Glutamatergic neuron (in vitro differentiated cells): Measurements from ENCODE around the gene PRR33. TPM values are rescaled to one million over a fixed set of nuclear protein-coding genes. Genes with fewer than 3 reads are reported as not detected.

Experiments
- DNase-seq: peaks from one replicate; pipeline ENCODE4 v3.0.0; 2022
- H3K27ac Mint-ChIP-seq: one replicate; pipeline ENCODE4 v1.8.0; 2020; ENCODE audit warnings: mild to moderate bottlenecking, mixed read lengths, inconsistent platforms; ENCODE audit not compliant: unreplicated experiment
- H3K27me3 Mint-ChIP-seq: one replicate; pipeline ENCODE4 v1.8.0; 2020; ENCODE audit warnings: mild to moderate bottlenecking, moderate library complexity, mixed read lengths, inconsistent platforms; ENCODE audit not compliant: unreplicated experiment
- H3K36me3 Mint-ChIP-seq: one replicate; pipeline ENCODE4 v1.8.0; 2020; ENCODE audit warnings: mild to moderate bottlenecking, mixed read lengths, inconsistent platforms; ENCODE audit not compliant: unreplicated experiment
- H3K4me1 Mint-ChIP-seq: one replicate; pipeline ENCODE4 v1.8.0; 2020; ENCODE audit warnings: mild to moderate bottlenecking, low read depth, mixed read lengths, inconsistent platforms; ENCODE audit not compliant: unreplicated experiment
- H3K4me3 Mint-ChIP-seq: one replicate; pipeline ENCODE4 v1.8.0; 2020; ENCODE audit warnings: mild to moderate bottlenecking, mixed read lengths, inconsistent platforms; ENCODE audit not compliant: unreplicated experiment
- H3K9me3 Mint-ChIP-seq: one replicate; pipeline ENCODE4 v1.8.0; 2020; ENCODE audit warnings: mild to moderate bottlenecking, moderate library complexity, mixed read lengths, inconsistent platforms; ENCODE audit not compliant: unreplicated experiment
- CTCF ChIP-seq: fragments of 200-600 bp; sonication (generic); IDR thresholded peaks from one replicate; pipeline ENCODE4 v1.5.0; 2021; ENCODE audit not compliant: partially characterized antibody, unreplicated experiment
- total RNA-seq: library from RNA; stranded (reverse); fragmentation: NEBNext Ultra II Directional; extraction: Animal tissue kit (Norgen Biotek cat#: 25700); gene quantifications from one replicate; pipeline ENCODE4 v1.2.1, GENCODE V29; 2021; ENCODE audit not compliant: unreplicated experiment

Gene PRR33
- total RNA-seq, 1 donor from 2014 or later: not detected

GRCh38 chr11:1933416-1934334, 42.0 kb upstream of the PRR33 start:
- Mint-ChIP-seq H3K9me3 (no peaks in the 10 kb centered on the region), H3K4me3 (no peak overlapping the region), H3K36me3 (no peaks in the 10 kb centered on the region), H3K27me3 (peaks cover 2% of the 10 kb centered on the region), H3K27ac (no peak overlapping the region), H3K4me1 (peaks cover 4% of the 10 kb centered on the region)
- peak; percentile 7 for DNase-seq
- TF ChIP-seq CTCF: no peak

- H3K4me1 Mint-ChIP-seq: peaks cover 4% of the 10 kb centered on the region
- no peaks in the 10 kb centered on the region for H3K9me3 Mint-ChIP-seq
- no peak for TF ChIP-seq CTCF
- DNase-seq: no peak
- H3K27me3 Mint-ChIP-seq: peaks cover 2% of the 10 kb centered on the region
- H3K4me3 Mint-ChIP-seq: no peak overlapping the region
- no peak overlapping the region for H3K27ac Mint-ChIP-seq
- H3K36me3 Mint-ChIP-seq: no peaks in the 10 kb centered on the region
These were observed 41.0 kb upstream of the PRR33 start for GRCh38 chr11:1932681-1933080.

GRCh38 chr11:1932105-1932480, 40.4 kb upstream of the PRR33 start:
- H3K27me3 Mint-ChIP-seq: peaks cover 2% of the 10 kb centered on the region
- no peak overlapping the region for H3K27ac Mint-ChIP-seq
- no peak overlapping the region for H3K4me3 Mint-ChIP-seq
- no peaks in the 10 kb centered on the region for H3K36me3 Mint-ChIP-seq
- peak; percentile 12 for DNase-seq
- TF ChIP-seq CTCF: no peak
- peaks cover 4% of the 10 kb centered on the region for H3K4me1 Mint-ChIP-seq
- no peaks in the 10 kb centered on the region for H3K9me3 Mint-ChIP-seq

GRCh38 chr11:1931341-1932104, 39.8 kb upstream of the PRR33 start:
- peaks cover 4% of the 10 kb centered on the region for H3K4me1 Mint-ChIP-seq
- no peak overlapping the region for H3K27ac Mint-ChIP-seq
- H3K36me3 Mint-ChIP-seq: no peaks in the 10 kb centered on the region
- H3K9me3 Mint-ChIP-seq: no peaks in the 10 kb centered on the region
- DNase-seq: peak; percentile 8
- peaks cover 3% of the 10 kb centered on the region for H3K27me3 Mint-ChIP-seq
- no peak for TF ChIP-seq CTCF
- no peak overlapping the region for H3K4me3 Mint-ChIP-seq

- no peak overlapping the region for H3K4me3 Mint-ChIP-seq
- DNase-seq: no peak
- no peaks in the 10 kb centered on the region for H3K36me3 Mint-ChIP-seq
- no peak overlapping the region for H3K27ac Mint-ChIP-seq
- peaks cover 4% of the 10 kb centered on the region for H3K4me1 Mint-ChIP-seq
- H3K27me3 Mint-ChIP-seq: peaks cover 4% of the 10 kb centered on the region
- no peak for TF ChIP-seq CTCF
- no peaks in the 10 kb centered on the region for H3K9me3 Mint-ChIP-seq
These were observed 38.8 kb upstream of the PRR33 start for GRCh38 chr11:1930462-1930830.
